NCI-H2171 treated with DMSO at 0.1 percent for 48 hours (cell line): Measurements from ENCODE around the gene B4GAT1.
"Not testable (repeated sequence)": the region's sequence is repeated elsewhere in the genome, so short reads cannot be mapped to it uniquely, and the experiment has no call there.

ENCODE experiments used
- DNase-seq: peaks from one replicate; lab custom pipeline; 2025; lab: John Stamatoyannopoulos, UW

B4GAT1 gene

DNA sequence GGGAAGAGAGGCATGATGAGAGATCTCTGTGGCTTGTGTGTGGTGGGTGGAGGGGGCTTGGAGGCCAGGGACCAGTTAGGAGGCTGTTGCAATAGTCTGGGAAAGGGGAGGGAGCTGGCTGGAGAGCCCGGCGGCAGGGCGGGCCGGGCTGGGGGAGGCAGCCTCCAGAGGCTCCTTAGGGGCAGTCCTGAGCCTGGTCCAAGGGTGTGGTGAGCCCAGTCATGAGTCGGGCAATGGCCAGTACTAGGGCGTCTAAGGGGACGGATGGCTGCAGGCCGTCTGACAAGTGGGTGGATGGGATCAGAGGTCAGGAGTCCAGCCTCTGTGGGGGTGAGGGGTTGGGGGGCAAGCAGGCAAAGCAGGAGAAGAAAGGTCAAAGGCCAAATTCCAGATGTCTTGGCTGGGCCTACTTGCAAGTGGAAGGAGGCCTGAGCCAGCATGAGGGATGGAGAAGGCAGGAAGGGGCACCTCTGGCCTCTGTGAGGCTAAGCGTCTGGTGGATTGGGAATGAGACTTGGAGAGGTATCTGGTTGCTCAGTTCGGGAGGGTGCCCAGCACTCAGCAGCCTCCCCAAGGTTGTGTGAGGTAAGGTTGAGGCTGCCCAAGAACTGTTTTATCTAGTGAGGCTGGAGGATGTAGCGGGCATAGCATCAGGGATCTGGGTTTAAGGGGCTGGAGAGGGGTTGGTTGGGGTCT lies 24.5 kb downstream of the B4GAT1 start:
- DNase-seq = no peak

DNA sequence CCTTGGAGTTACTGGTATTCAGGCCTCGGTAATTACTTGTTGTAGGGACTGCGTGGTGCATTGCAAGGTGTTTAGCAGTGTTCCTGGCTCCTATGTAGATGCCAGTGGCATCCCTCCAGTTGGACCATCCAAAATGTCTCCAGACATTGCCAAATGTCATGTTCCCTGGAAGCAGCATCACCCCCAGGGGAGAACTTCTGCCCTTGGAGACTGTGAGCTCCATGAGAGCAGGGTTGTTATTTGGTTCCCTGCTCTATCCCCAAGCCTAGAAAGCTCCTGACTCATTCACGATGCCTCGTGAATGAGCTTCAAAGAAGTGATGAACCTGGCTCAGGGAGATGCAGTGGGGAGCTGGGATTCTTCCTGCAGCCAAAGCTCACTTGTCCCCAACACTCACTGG lies 25.8 kb downstream of the B4GAT1 start:
- no peak for DNase-seq

DNA sequence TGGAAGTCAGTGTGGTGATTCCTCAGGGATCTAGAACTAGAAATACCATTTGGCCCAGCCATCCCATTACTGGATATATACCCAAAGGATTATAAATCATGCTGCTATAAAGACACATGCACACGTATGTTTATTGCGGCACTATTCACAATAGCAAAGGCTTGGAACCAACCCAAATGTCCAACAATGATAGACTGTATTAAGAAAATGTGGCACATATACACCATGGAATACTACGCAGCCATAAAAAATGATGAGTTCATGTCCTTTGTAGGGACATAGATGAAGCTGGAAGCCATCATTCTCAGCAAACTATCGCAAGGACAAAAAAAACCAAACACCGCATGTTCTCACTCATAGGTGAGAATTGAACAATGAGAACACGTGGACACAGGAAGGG lies 26.7 kb downstream of the B4GAT1 start:
- DNase-seq = not testable (repeated sequence)

- DNase-seq = not testable (repeated sequence)
Measured at GRCh38 chr11:66320289-66320688, 27.1 kb downstream of the B4GAT1 start.

GRCh38 chr11:66318600-66318970 lies 28.8 kb downstream of the B4GAT1 start:
- no peak for DNase-seq

DNA sequence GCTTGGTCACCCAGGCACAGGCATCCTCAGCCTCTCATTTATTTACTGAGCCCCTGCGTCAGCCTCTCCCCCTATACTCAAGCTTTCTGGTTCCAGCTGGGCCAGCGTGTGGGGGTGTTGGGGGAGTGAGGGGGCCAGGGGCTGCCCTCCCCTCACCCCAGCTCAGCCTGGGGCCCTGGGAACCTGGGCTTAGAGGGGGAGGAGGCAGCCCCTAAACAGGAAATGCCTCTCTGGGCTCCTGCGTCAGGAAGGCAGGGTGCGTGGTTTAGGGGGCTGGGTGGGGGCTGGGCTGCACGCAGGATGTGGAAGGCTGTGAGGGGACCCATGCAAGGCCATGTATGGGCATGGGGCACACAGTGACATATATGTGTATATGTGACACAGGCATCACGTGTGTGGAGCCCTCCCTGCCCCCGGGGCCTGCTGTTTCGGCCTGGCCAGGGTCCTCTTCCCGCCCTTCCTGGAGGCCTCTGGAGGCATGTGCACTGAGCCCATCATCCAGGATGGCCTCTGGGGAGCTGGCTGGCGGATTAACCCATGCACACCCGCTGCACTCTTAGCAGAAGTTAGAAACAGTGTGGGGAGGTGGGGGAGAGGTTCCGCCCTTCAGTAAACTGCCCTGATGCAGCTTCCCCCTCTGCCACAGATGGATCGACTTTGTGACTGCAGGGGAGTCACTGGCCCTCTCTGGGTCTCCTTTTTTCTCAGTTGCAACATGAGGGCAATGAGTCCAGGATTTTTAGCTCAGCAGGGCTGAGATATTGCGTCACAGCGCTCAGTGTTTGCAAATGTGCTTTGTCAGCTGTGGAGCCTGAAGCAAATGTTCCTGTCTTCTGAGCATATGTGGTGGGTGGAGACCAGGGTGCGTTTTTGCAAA lies 29.5 kb downstream of the B4GAT1 start:
- peak; percentile 76 for DNase-seq

DNA sequence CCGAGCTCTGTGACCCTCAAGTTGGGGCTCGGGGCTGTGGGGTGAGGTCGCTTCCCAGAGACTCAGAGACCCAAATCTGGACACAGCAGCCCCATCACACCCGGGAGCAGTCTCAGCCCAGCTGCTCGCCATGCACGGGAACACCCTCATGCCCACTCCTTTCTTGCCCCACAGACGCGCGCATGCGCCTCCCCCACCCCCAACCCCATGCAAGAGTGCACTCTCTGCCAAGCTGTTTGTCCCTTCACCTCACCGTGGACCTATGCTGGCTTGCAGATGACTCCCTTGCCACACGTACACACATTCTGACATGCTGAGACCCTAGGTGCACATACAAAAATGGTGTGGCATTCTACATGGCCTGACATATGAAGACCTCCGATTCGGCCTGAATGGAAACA lies 30.1 kb downstream of the B4GAT1 start:
- no peak for DNase-seq

DNA sequence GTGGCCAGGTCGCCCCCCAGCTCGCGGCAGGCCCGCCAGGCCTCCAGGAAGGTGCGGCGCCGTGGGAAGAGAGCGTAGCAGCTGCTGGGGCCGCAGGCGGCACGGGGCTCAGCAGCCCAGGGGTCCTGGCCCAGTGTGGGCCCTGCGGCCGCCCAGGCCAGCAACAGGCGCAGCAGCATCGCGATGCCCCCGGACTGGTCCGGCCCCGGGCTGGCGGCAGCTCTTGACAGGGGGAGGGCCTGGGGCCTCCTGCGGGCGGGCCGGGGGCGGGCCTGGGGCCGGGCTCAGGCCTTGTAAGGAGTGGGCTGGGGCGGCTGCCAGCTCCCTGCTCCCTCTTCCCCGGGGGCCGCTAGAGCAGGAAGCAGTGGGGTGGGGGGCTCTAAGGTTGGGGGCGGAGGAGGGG lies 30.6 kb downstream of the B4GAT1 start, which contains the start of gene CD248:
CD248 (minus strand) TSS at position 196 of the 403 bp plus-strand sequence; CDS start at position 179, 17 bp downstream.
- no peak for DNase-seq

DNA sequence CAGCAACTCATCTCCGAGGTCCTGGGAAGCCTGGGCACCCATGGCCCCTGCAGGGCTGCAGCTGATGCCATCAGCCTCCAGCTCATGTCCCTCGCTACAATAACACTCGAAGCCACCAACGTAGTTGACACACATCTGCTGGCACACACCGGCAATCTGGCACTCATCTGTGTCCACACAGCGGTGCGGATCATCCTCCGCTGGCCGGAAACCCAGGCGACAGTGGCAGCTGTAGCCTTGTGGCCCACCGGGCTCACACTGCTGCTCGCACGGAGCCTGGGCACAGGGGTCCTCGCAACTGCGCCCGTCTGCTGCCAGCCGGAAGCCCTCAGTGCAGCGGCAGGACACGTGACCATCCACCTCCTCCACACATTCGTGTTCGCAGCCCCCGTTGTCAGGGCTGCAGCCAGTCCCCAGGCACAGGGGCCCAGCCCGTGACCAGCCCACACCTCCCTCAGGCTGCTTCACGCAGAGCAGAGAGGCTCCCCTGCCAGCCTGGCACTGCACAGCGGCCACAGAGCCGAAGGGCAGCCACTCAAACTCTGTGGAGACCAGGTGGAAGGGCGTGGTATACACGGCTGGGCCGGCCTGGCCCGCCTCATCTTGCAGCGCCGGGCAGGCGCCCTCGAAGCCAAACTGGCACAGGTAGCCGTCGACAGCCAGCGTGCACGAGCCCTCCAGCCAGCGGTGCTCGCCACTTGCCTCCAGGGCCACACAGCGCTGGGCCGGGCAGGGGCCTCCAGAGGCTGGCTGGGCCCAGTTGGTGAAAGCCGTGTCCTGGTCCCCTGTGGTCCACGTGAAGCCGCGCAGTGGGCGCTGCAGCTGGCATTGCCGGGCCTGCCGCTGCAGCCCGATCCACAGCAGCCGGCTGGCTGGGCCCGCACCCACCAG lies 31.3 kb downstream of the B4GAT1 start:
- no peak for DNase-seq

GRCh38 chr11:66315498-66315885 lies 31.9 kb downstream of the B4GAT1 start:
- DNase-seq = no peak

DNA sequence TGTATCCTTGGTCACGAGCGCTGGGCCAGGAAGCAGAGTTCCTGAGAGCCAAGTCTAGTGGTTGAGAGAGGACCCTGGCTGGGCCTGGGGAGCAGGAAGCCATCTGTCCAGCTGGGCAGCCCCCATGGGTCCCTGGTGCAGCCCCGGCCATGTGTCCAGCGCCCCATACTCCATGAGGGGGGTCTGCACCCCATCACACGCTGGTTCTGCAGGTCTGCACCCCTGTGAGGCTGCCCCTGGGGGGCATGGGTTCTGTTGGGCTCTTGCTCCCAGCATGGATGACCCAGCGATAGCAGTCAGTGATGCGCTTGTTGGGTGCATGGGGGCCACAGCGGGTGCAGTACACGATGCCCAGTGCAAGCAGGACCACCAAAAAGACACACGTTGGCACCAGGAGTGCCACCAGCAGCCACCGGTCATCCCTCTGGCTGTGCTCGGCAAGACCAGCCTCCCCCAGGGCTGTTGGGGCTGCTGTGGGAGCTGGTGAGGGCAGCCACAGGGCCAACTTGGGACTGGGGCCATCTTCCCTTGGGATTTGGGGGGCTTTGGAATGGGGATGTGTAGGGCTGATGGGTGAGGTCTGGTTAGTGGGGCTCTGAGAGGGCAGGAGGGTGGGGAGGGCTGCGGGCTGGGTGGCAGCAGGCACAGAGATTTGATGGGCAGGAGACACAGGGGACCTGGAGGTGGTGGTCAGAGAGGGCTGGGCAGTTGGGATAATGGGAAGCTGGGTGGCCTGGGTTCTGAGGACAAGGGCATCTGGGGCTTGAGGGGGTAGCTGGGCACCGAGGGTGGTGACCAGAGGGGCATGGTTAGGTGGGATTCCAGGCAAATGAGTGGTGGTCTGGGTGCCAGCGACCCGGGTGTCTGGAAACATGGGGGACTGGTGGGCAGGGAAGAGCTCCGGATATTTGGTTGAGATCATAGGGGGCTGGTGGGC lies 32.6 kb downstream of the B4GAT1 start:
- DNase-seq = no peak

DNA sequence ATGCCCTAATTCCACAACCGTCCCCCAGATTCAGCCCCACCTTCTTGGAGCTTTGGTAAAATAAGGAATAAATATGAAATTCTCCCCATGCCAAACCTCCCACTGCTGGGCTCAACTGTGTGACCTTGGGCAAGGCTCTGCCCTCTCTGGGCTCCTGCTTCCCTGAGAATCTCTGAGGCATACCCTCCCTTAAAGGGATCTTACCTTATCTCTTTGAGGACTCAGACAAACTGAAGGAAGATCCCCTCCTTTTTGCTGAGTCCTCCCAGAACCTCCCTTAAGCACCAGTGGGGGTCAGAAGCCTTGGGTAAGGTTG lies 33.3 kb downstream of the B4GAT1 start:
- no peak for DNase-seq

- DNase-seq = no peak
Measured at GRCh38 chr11:66313321-66314185, 33.9 kb downstream of the B4GAT1 start.

GRCh38 chr11:66312549-66313320 lies 34.7 kb downstream of the B4GAT1 start:
- peak; percentile 98 for DNase-seq

- peak; percentile 97 for DNase-seq
Measured at GRCh38 chr11:66311965-66312548, 35.4 kb downstream of the B4GAT1 start.

- DNase-seq = no peak
Measured at GRCh38 chr11:66311470-66311964, 35.9 kb downstream of the B4GAT1 start.

DNA sequence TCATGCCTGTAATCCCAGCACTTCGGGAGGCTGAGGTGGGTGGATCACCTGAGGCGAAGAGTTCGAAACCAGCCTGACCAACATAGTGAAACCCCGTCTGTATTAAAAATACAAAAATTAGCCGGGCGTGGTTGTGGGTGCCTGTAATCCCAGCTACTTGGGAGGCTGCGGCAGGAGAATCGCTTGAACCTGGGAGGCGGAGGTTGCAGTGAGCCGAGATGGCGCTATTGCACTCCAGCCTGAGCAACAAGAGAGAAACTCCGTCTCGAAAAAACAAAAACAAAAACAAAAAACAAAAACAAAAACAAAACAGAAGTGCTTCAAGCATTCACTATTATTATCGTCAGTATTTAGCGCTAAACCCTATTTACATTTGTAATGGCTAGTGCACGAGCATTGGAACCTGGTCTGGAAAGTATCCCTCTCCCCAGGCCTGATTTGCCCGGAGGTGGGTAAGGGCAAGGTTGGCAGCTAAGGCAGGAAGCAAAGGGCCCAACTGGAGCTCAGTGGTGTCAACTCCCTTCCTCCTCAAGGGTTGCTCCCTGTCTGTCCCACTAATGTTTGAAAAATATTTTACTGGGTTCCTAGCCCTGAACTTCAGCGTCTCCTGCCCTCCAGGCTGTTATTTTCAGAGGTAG lies 36.5 kb downstream of the B4GAT1 start:
- not testable (repeated sequence) for DNase-seq

DNA sequence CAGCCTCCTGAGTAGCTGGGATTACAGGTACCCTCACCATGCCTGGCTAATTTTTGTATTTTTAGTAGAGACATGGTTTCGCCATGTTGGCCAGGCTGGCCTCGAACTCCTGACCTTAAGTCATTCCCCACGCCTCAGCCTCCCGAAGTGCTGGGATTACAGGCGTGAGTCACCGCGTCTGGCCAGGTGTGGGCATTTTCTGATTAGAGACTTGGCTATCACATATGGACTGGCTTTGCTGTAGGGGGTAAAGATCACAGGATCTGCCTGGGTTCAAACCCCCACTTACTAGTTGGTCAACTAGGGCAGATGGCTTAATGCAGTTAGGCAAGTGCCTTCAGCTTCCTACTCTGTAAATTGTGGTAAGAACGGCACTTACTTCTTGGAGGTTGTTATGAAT lies 37.1 kb downstream of the B4GAT1 start:
- no peak for DNase-seq
